GM23338 (cell line): ENCODE results near the gene CAPG. TPM values are rescaled to one million over a fixed set of nuclear protein-coding genes. Genes with fewer than 3 reads are reported as not detected.

Experiments
- ATAC-seq: fragments of 200-7000 bp; cut with Tn5 transposase; 3 replicates; pipeline ENCODE4 v1.9.1; 2020
- DNase-seq: peaks from one replicate; pipeline ENCODE4 v3.0.0-alpha.2; 2015; ENCODE audit warnings: low spot score
- H2AFZ ChIP-seq: fragments of 200-600 bp; sonication (generic); 2 replicates; pipeline ENCODE4 v1.8.0; 2016; ENCODE audit warnings: antibody characterized with exemption, mild to moderate bottlenecking, moderate library complexity
- H3F3A ChIP-seq: fragments of 200-600 bp; sonication (generic); replicated peaks from 2 replicates; pipeline ENCODE4 v1.8.0; 2017; ENCODE audit warnings: antibody characterized with exemption, mixed run types, low read depth
- H3K27ac ChIP-seq: fragments of 200-600 bp; sonication (generic); 2 replicates; pipeline ENCODE4 v1.6.1; 2016; ENCODE audit warnings: low read depth
- H3K27me3 ChIP-seq: fragments of 200-600 bp; sonication (generic); 2 replicates; pipeline ENCODE4 v1.8.0; 2016; ENCODE audit warnings: mild to moderate bottlenecking, mixed run types, moderate library complexity; ENCODE audit not compliant: insufficient read depth
- H3K36me3 ChIP-seq: fragments of 200-600 bp; sonication (generic); 2 replicates; pipeline ENCODE4 v1.8.0; 2016; ENCODE audit warnings: mild to moderate bottlenecking; ENCODE audit not compliant: insufficient read depth
- H3K4me1 ChIP-seq: fragments of 200-600 bp; sonication (generic); 2 replicates; pipeline ENCODE4 v1.8.0; 2016; ENCODE audit warnings: mild to moderate bottlenecking, moderate library complexity; ENCODE audit not compliant: insufficient read depth
- H3K4me2 ChIP-seq: fragments of 200-600 bp; sonication (generic); 2 replicates; pipeline ENCODE4 v1.7.1; 2017; ENCODE audit warnings: mixed run types
- H3K4me3 ChIP-seq: fragments of 200-600 bp; sonication (generic); 2 replicates; pipeline ENCODE4 v1.6.1; 2016; ENCODE audit warnings: mixed run types
- H3K79me2 ChIP-seq: fragments of 200-600 bp; sonication (generic); replicated peaks from 2 replicates; pipeline ENCODE4 v1.8.0; 2017; ENCODE audit warnings: mild to moderate bottlenecking; ENCODE audit not compliant: insufficient read depth
- H3K9me2 ChIP-seq: fragments of 200-600 bp; sonication (generic); 2 replicates; pipeline ENCODE4 v1.8.0; 2017; ENCODE audit not compliant: insufficient read depth
- H4K20me1 ChIP-seq: fragments of 200-600 bp; sonication (generic); replicated peaks from 2 replicates; pipeline ENCODE4 v1.8.0; 2017; ENCODE audit warnings: mild to moderate bottlenecking; ENCODE audit not compliant: insufficient read depth
- H3K27ac Mint-ChIP-seq: 2 replicates; pipeline ENCODE4 v1.8.0; 2020; ENCODE audit warnings: inconsistent platforms, mild to moderate bottlenecking, moderate library complexity, mixed read lengths
- H3K27me3 Mint-ChIP-seq: 3 replicates; pipeline ENCODE4 v1.8.0; 2022; ENCODE audit warnings: low read depth, mild to moderate bottlenecking, moderate library complexity, mixed read lengths, inconsistent platforms; ENCODE audit not compliant: insufficient read depth, poor library complexity
- H3K36me3 Mint-ChIP-seq: 3 replicates; pipeline ENCODE4 v1.8.0; 2021; ENCODE audit warnings: low read depth, mild to moderate bottlenecking, inconsistent platforms, moderate library complexity, mixed read lengths
- H3K4me1 Mint-ChIP-seq: 3 replicates; pipeline ENCODE4 v1.8.0; 2020; ENCODE audit warnings: mild to moderate bottlenecking, inconsistent platforms, mixed read lengths
- H3K4me3 Mint-ChIP-seq: 3 replicates; pipeline ENCODE4 v1.8.0; 2021; ENCODE audit warnings: moderate library complexity, mild to moderate bottlenecking, inconsistent platforms, mixed read lengths
- H3K9me3 Mint-ChIP-seq: 3 replicates; pipeline ENCODE4 v1.8.0; 2020; ENCODE audit warnings: moderate library complexity, mild to moderate bottlenecking, inconsistent platforms, mixed read lengths
- EZH2 ChIP-seq: fragments of 200-600 bp; sonication (generic); IDR thresholded peaks from one replicate; pipeline ENCODE4 v1.8.0; 2017; ENCODE audit warnings: antibody characterized with exemption, mild to moderate bottlenecking, low read depth; ENCODE audit not compliant: unreplicated experiment
- EZH2phosphoT487 ChIP-seq: fragments of 200-600 bp; sonication (generic); IDR thresholded peaks from one replicate; pipeline ENCODE4 v1.8.1; 2018; ENCODE audit warnings: antibody characterized with exemption; ENCODE audit not compliant: unreplicated experiment
- JUNB ChIP-seq: IDR thresholded peaks from one replicate; pipeline ENCODE4 v1.6.1; 2016; ENCODE audit warnings: antibody characterized with exemption; ENCODE audit not compliant: unreplicated experiment
- POLR2AphosphoS5 ChIP-seq: IDR thresholded peaks from 2 replicates; pipeline ENCODE4 v1.6.1; 2016; ENCODE audit warnings: antibody characterized with exemption, low read depth
- STAT1 ChIP-seq: IDR thresholded peaks from one replicate; pipeline ENCODE4 v1.6.1; 2016; ENCODE audit warnings: antibody characterized with exemption; ENCODE audit not compliant: unreplicated experiment
- ZNF114 ChIP-seq: fragments of 250-450 bp; sonication (Bioruptor Pico); IDR thresholded peaks from 2 replicates; pipeline ENCODE4 v1.5.0; 2020; ENCODE audit warnings: mild to moderate bottlenecking, moderate library complexity
- ZNF331 ChIP-seq: fragments of 250-450 bp; sonication (Bioruptor Pico); IDR thresholded peaks from 2 replicates; pipeline ENCODE4 v1.5.0; 2020; ENCODE audit warnings: low read depth, mild to moderate bottlenecking, moderate library complexity
- polyA plus RNA-seq: library from polyadenylated mRNA; unstranded; fragments of >200 nt; fragmentation: Nextera tagmentation; extraction: Ambion mirVana; gene quantifications from 2 replicates; pipeline ENCODE4 v1.2.1, GENCODE V29; 2016
- total RNA-seq: library from RNA; depleted of rRNA; stranded (reverse); fragments of >200 nt; shearing (Covaris generic); gene quantifications from 2 replicates; pipeline ENCODE4 v1.2.3, GENCODE V29; 2014
- TF ChIP-seq, protein P1 (sequence below): IDR thresholded peaks from one replicate; pipeline ENCODE4 v1.6.1; 2018; ENCODE audit warnings: antibody characterized with exemption; ENCODE audit not compliant: unreplicated experiment
- TF ChIP-seq, protein P2 (sequence below): IDR thresholded peaks from 2 replicates; pipeline ENCODE4 v1.6.1; 2016; ENCODE audit warnings: antibody characterized with exemption
- TF ChIP-seq, protein P3 (sequence below): fragments of 250-450 bp; sonication (Bioruptor Pico); IDR thresholded peaks from 2 replicates; pipeline ENCODE4 v1.5.0; 2020; ENCODE audit warnings: mild to moderate bottlenecking, moderate library complexity

Gene CAPG
- total and polyA plus RNA-seq, 2 experiments from 2014 or later = 88.7 to 104 TPM

DNA sequence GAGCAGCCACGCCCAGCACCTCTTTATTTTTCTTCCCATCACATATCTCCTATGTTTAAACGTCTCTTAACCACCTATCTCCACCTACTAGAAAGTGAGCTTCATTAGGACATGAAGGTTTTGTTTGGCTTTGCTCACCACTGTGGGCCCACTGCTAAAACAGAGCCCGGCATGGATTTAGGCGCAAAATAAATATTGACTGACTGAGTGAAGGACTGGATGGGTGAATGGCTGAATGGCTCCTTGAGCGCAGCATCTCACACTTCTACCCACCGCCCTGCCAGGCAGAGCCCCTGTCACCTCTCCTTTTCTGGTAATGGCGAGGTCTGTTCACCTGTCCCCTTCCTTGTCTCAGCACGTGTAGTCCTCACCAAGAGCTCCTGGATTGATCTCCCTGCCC is 10.1 kb downstream of the CAPG start (continued):
- TF ChIP-seq, protein P1, sequence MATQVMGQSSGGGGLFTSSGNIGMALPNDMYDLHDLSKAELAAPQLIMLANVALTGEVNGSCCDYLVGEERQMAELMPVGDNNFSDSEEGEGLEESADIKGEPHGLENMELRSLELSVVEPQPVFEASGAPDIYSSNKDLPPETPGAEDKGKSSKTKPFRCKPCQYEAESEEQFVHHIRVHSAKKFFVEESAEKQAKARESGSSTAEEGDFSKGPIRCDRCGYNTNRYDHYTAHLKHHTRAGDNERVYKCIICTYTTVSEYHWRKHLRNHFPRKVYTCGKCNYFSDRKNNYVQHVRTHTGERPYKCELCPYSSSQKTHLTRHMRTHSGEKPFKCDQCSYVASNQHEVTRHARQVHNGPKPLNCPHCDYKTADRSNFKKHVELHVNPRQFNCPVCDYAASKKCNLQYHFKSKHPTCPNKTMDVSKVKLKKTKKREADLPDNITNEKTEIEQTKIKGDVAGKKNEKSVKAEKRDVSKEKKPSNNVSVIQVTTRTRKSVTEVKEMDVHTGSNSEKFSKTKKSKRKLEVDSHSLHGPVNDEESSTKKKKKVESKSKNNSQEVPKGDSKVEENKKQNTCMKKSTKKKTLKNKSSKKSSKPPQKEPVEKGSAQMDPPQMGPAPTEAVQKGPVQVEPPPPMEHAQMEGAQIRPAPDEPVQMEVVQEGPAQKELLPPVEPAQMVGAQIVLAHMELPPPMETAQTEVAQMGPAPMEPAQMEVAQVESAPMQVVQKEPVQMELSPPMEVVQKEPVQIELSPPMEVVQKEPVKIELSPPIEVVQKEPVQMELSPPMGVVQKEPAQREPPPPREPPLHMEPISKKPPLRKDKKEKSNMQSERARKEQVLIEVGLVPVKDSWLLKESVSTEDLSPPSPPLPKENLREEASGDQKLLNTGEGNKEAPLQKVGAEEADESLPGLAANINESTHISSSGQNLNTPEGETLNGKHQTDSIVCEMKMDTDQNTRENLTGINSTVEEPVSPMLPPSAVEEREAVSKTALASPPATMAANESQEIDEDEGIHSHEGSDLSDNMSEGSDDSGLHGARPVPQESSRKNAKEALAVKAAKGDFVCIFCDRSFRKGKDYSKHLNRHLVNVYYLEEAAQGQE = no peak
- TF ChIP-seq JUNB = no peak
- TF ChIP-seq, protein P2, sequence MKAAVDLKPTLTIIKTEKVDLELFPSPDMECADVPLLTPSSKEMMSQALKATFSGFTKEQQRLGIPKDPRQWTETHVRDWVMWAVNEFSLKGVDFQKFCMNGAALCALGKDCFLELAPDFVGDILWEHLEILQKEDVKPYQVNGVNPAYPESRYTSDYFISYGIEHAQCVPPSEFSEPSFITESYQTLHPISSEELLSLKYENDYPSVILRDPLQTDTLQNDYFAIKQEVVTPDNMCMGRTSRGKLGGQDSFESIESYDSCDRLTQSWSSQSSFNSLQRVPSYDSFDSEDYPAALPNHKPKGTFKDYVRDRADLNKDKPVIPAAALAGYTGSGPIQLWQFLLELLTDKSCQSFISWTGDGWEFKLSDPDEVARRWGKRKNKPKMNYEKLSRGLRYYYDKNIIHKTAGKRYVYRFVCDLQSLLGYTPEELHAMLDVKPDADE = no peak

DNA sequence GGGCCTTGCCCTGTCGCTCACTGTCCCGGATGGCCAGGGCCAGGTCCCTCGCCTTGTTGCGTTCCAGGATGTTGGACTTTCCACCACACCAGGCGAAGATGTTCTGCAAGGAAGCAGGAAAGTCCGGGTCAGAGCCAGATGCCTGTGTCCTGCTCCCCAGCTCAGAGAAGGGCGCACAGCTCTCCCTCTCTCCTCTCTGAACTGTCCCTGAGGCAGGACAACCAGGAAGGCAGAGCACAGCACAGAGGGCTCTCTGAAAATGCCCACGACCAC is 11.0 kb downstream of the CAPG start:
- Mint-ChIP-seq H3K9me3 (peaks cover 12% of the 10 kb centered on the region), H3K27ac (no peak overlapping the region)

More for the DNA sequence above, 11.0 kb downstream of the CAPG start:
- H3K27me3 ChIP-seq = no peaks in the 10 kb centered on the region
- 0 out of 2 replicates have a peak, but pooled peaks cover 3% of the 10 kb centered on the region for H3F3A ChIP-seq
- peaks cover 7% of the 10 kb centered on the region for H3K79me2 ChIP-seq
- H3K27ac ChIP-seq = no peak overlapping the region
- H3K36me3 Mint-ChIP-seq = peaks cover 15% of the 10 kb centered on the region
- H3K4me3 Mint-ChIP-seq = no peak overlapping the region
- peaks cover 5% of the 10 kb centered on the region for H3K27me3 Mint-ChIP-seq
- peaks cover 4% of the 10 kb centered on the region for H3K36me3 ChIP-seq
- ATAC-seq (no peak), DNase-seq (no peak)
- TF ChIP-seq STAT1 = no peak
- TF ChIP-seq, protein P1 = no peak
- no peak for TF ChIP-seq ZNF331 (CRISPR knock-in tag)
- TF ChIP-seq JUNB = no peak
- TF ChIP-seq EZH2 = no peak
- TF ChIP-seq EZH2phosphoT487 = no peak
- TF ChIP-seq, protein P3, sequence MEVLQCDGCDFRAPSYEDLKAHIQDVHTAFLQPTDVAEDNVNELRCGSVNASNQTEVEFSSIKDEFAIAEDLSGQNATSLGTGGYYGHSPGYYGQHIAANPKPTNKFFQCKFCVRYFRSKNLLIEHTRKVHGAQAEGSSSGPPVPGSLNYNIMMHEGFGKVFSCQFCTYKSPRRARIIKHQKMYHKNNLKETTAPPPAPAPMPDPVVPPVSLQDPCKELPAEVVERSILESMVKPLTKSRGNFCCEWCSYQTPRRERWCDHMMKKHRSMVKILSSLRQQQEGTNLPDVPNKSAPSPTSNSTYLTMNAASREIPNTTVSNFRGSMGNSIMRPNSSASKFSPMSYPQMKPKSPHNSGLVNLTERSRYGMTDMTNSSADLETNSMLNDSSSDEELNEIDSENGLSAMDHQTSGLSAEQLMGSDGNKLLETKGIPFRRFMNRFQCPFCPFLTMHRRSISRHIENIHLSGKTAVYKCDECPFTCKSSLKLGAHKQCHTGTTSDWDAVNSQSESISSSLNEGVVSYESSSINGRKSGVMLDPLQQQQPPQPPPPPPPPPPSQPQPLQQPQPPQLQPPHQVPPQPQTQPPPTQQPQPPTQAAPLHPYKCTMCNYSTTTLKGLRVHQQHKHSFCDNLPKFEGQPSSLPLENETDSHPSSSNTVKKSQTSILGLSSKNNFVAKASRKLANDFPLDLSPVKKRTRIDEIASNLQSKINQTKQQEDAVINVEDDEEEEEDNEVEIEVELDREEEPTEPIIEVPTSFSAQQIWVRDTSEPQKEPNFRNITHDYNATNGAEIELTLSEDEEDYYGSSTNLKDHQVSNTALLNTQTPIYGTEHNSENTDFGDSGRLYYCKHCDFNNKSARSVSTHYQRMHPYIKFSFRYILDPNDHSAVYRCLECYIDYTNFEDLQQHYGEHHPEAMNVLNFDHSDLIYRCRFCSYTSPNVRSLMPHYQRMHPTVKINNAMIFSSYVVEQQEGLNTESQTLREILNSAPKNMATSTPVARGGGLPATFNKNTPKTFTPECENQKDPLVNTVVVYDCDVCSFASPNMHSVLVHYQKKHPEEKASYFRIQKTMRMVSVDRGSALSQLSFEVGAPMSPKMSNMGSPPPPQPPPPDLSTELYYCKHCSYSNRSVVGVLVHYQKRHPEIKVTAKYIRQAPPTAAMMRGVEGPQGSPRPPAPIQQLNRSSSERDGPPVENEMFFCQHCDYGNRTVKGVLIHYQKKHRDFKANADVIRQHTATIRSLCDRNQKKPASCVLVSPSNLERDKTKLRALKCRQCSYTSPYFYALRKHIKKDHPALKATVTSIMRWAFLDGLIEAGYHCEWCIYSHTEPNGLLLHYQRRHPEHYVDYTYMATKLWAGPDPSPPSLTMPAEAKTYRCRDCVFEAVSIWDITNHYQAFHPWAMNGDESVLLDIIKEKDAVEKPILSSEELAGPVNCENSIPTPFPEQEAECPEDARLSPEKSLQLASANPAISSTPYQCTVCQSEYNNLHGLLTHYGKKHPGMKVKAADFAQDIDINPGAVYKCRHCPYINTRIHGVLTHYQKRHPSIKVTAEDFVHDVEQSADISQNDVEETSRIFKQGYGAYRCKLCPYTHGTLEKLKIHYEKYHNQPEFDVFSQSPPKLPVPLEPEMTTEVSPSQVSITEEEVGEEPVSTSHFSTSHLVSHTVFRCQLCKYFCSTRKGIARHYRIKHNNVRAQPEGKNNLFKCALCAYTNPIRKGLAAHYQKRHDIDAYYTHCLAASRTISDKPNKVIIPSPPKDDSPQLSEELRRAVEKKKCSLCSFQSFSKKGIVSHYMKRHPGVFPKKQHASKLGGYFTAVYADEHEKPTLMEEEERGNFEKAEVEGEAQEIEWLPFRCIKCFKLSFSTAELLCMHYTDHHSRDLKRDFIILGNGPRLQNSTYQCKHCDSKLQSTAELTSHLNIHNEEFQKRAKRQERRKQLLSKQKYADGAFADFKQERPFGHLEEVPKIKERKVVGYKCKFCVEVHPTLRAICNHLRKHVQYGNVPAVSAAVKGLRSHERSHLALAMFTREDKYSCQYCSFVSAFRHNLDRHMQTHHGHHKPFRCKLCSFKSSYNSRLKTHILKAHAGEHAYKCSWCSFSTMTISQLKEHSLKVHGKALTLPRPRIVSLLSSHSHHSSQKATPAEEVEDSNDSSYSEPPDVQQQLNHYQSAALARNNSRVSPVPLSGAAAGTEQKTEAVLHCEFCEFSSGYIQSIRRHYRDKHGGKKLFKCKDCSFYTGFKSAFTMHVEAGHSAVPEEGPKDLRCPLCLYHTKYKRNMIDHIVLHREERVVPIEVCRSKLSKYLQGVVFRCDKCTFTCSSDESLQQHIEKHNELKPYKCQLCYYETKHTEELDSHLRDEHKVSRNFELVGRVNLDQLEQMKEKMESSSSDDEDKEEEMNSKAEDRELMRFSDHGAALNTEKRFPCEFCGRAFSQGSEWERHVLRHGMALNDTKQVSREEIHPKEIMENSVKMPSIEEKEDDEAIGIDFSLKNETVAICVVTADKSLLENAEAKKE (CRISPR knock-in tag) = no peak
- no peak for TF ChIP-seq ZNF114 (CRISPR knock-in tag)
- TF ChIP-seq POLR2AphosphoS5 = no peak
- no peaks in the 10 kb centered on the region for H3K9me2 ChIP-seq
- no peaks in the 10 kb centered on the region for H3K4me1 ChIP-seq
- H3K4me3 ChIP-seq = no peak overlapping the region
- no peak overlapping the region for H2AFZ ChIP-seq
- no peak overlapping the region for H3K4me2 ChIP-seq
- H3K4me1 Mint-ChIP-seq = peaks cover 12% of the 10 kb centered on the region
- no peaks in the 10 kb centered on the region for H4K20me1 ChIP-seq
